SK-N-SH treated with all-trans-retinoic acid at 6 μM for 48 hours (cell line): ENCODE data around the gene EPHB2.

ENCODE experiments used
- CSDC2 ChIP-seq: fragments of 250-450 bp; sonication (Bioruptor Pico); IDR thresholded peaks from 2 replicates; pipeline ENCODE4 v1.5.0; 2020; ENCODE audit warnings: mild to moderate bottlenecking, moderate library complexity
- PATZ1 ChIP-seq: fragments of 250-450 bp; sonication (Bioruptor Pico); IDR thresholded peaks from 2 replicates; pipeline ENCODE4 v1.8.0; 2020; ENCODE audit warnings: mild to moderate bottlenecking, moderate library complexity, borderline replicate concordance

GRCh38 chr1:22854688-22855565 is 144.3 kb downstream of the EPHB2 start:
- TF ChIP-seq PATZ1 (CRISPR knock-in tag): no peak
- no peak for TF ChIP-seq CSDC2 (CRISPR knock-in tag)
